Suprapubic skin (tissue), 4 donors: Measurements from ENCODE around the gene FEZF2. TPM values are rescaled to one million over a fixed set of nuclear protein-coding genes. Genes with fewer than 3 reads are reported as not detected.

ENCODE experiments used
- DNase-seq, 2 donors: peaks; one replicate each; pipeline ENCODE4 v3.0.0-alpha.2; 2019; ENCODE audit warnings: low spot score in 2 of 2
- H3K27ac ChIP-seq: fragments of 200-600 bp; sonication (generic); one replicate; pipeline ENCODE4 v1.5.1; 2019
- H3K27me3 ChIP-seq: fragments of 200-600 bp; sonication (generic); one replicate; pipeline ENCODE4 v1.5.1; 2019
- H3K36me3 ChIP-seq: fragments of 200-600 bp; sonication (generic); one replicate; pipeline ENCODE4 v1.5.1; 2019
- H3K4me1 ChIP-seq: fragments of 200-600 bp; sonication (generic); one replicate; pipeline ENCODE4 v1.5.1; 2019
- H3K4me3 ChIP-seq: fragments of 200-600 bp; sonication (generic); one replicate; pipeline ENCODE4 v1.5.1; 2019; ENCODE audit warnings: mild to moderate bottlenecking
- H3K9me3 ChIP-seq: fragments of 200-600 bp; sonication (generic); one replicate; pipeline ENCODE4 v1.5.1; 2019
- CTCF ChIP-seq, 2 donors: fragments of 200-600 bp in 1 of 2; fragments of 450-650 bp in 1 of 2; sonication (generic) in 1 of 2; IDR thresholded peaks; one replicate each; pipeline ENCODE4 v1.5.1; 2016 to 2019; ENCODE audit warnings: antibody characterized with exemption in 2 of 2, mild to moderate bottlenecking in 1 of 2, moderate library complexity in 1 of 2
- EP300 ChIP-seq: sonication (generic); formaldehyde crosslinking; IDR thresholded peaks from one replicate; pipeline ENCODE4 v1.6.1; 2017; ENCODE audit warnings: antibody characterized with exemption
- POLR2A ChIP-seq, 2 donors: fragments of 450-650 bp; IDR thresholded peaks; one replicate each; pipeline ENCODE4 v1.6.1; 2017; ENCODE audit warnings: antibody characterized with exemption in 2 of 2, mild to moderate bottlenecking in 2 of 2, moderate library complexity in 2 of 2
- POLR2AphosphoS5 ChIP-seq, 3 donors: sonication (generic); formaldehyde crosslinking; IDR thresholded peaks; one replicate each; pipeline ENCODE4 v1.6.1; 2017; ENCODE audit warnings: antibody characterized with exemption in 3 of 3
- WGBS: methylation state at CpG from one replicate; pipeline ENCODE4 v1.1.5; 2018; 5-methylcytosine and 5-hydroxymethylcytosine counted together
- total RNA-seq, 4 donors: library from RNA; depleted of rRNA; stranded (reverse); fragments of >200 nt; gene quantifications; one replicate each; pipeline ENCODE4 v1.1.0, GENCODE V29; 2016

Gene FEZF2
- total RNA-seq, 4 donors from 2014 or later: not detected

GRCh38 chr3:62403765-62404164, 30.4 kb upstream of the FEZF2 start:
- no peaks in the 10 kb centered on the region for H3K9me3 ChIP-seq
- no peaks in the 10 kb centered on the region for H3K27me3 ChIP-seq
- H3K27ac ChIP-seq: no peak overlapping the region
- 78% methylated on average over 3 of the region's 3 CpGs for WGBS
- no peaks in the 10 kb centered on the region for H3K4me1 ChIP-seq
- TF ChIP-seq POLR2A (IDR thresholded peaks at IDR 0.05) (no peak), POLR2AphosphoS5 (IDR thresholded peaks at IDR 0.05) (no peak), EP300 (no peak), CTCF (IDR thresholded peaks at IDR 0.05) (no peak)
- DNase-seq: no peak
- no peak overlapping the region for H3K4me3 ChIP-seq
- no peaks in the 10 kb centered on the region for H3K36me3 ChIP-seq

GRCh38 chr3:62392626-62393292, 19.4 kb upstream of the FEZF2 start:
- WGBS: 51% methylated on average over 5 of the region's 5 CpGs
- TF ChIP-seq POLR2AphosphoS5 (IDR thresholded peaks at IDR 0.05) (no peak), CTCF (IDR thresholded peaks at IDR 0.05) (no peak), POLR2A (IDR thresholded peaks at IDR 0.05) (no peak), EP300 (no peak)
- no peak for DNase-seq
- Histone ChIP-seq H3K36me3 (no peaks in the 10 kb centered on the region), H3K27me3 (peaks cover 8% of the 10 kb centered on the region), H3K4me1 (no peaks in the 10 kb centered on the region), H3K4me3 (no peak overlapping the region), H3K27ac (no peak overlapping the region), H3K9me3 (no peaks in the 10 kb centered on the region)

- DNase-seq: no peak
- Histone ChIP-seq H3K36me3 (no peaks in the 10 kb centered on the region), H3K27ac (no peak overlapping the region), H3K9me3 (no peaks in the 10 kb centered on the region), H3K4me1 (no peaks in the 10 kb centered on the region), H3K4me3 (no peak overlapping the region), H3K27me3 (peaks cover 27% of the 10 kb centered on the region)
- WGBS: 89% methylated on average over 3 of the region's 3 CpGs
- TF ChIP-seq EP300 (no peak), CTCF (IDR thresholded peaks at IDR 0.05) (no peak), POLR2AphosphoS5 (IDR thresholded peaks at IDR 0.05) (no peak), POLR2A (IDR thresholded peaks at IDR 0.05) (no peak)
These were observed 13.9 kb upstream of the FEZF2 start for GRCh38 chr3:62387251-62387650.

GRCh38 chr3:62379321-62379798, 6.0 kb upstream of the FEZF2 start:
- Histone ChIP-seq H3K4me3 (no peak overlapping the region), H3K4me1 (peaks cover 17% of the 10 kb centered on the region), H3K27me3 (peaks cover 89% of the 10 kb centered on the region), H3K27ac (no peak overlapping the region), H3K9me3 (no peaks in the 10 kb centered on the region), H3K36me3 (no peaks in the 10 kb centered on the region)
- TF ChIP-seq CTCF (IDR thresholded peaks at IDR 0.05) (no peak), POLR2AphosphoS5 (IDR thresholded peaks at IDR 0.05) (no peak), EP300 (no peak), POLR2A (IDR thresholded peaks at IDR 0.05) (no peak)
- 2% methylated on average over 21 of the region's 21 CpGs for WGBS
- no peak for DNase-seq

GRCh38 chr3:62378921-62379320, 5.6 kb upstream of the FEZF2 start:
- H3K27ac ChIP-seq: no peak overlapping the region
- H3K4me3 ChIP-seq: no peak overlapping the region
- peaks cover 93% of the 10 kb centered on the region for H3K27me3 ChIP-seq
- H3K36me3 ChIP-seq: no peaks in the 10 kb centered on the region
- no peaks in the 10 kb centered on the region for H3K9me3 ChIP-seq
- TF ChIP-seq POLR2AphosphoS5 (IDR thresholded peaks at IDR 0.05) (no peak), CTCF (IDR thresholded peaks at IDR 0.05) (no peak), POLR2A (IDR thresholded peaks at IDR 0.05) (no peak), EP300 (no peak)
- no peak for DNase-seq
- WGBS: 7% methylated on average over 14 of the region's 14 CpGs
- H3K4me1 ChIP-seq: peaks cover 21% of the 10 kb centered on the region
